PC-9 (cell line): ENCODE data around the gene FCRL6.

ENCODE experiments used
- EZH2 ChIP-seq: fragments of 200-600 bp; sonication (generic); IDR thresholded peaks from 2 replicates; pipeline ENCODE4 v1.8.0; 2017; ENCODE audit warnings: antibody characterized with exemption, low read depth
- TF ChIP-seq, protein P1 (sequence below): fragments of 200-600 bp; sonication (generic); conservative IDR thresholded peaks from 2 replicates; pipeline ENCODE4 v1.6.1; 2017; ENCODE audit warnings: mixed run types, antibody characterized with exemption, mild to moderate bottlenecking, moderate library complexity

DNA sequence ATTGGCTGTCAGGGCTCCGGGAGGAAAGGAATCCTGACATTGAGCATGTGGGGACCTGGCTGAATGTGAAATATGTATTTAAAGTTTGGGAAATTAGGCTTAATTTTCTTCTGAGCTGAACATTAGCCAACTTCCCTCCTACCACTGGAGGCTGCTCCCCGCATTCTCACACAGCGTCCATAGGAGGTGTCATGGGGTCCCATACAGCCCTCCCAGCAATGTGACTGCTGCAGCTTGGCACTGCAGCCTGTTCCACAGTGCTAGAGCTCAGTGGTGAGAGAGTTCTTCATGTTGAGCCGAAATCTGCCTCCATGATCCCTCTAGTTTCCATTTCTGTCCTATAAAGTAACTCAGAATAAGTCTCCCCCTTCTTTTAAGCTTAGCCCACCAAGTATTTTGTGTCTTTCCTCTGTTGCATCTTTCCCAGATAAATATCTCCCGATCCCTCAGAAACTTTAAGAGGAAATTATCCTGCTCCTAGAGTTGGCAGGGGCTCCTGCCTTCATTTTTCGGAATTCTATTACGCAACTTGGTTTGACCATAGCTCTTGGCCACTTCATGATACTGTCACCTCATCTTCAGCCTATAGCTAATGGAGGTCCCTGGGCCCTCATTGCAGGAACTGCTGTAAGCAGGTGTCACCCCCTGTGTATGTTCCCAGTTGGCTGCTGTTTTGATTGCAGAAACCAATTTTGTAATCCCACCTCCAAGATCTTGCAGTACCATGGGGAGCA is 2.0 kb downstream of the FCRL6 start:
- TF ChIP-seq, protein P1, sequence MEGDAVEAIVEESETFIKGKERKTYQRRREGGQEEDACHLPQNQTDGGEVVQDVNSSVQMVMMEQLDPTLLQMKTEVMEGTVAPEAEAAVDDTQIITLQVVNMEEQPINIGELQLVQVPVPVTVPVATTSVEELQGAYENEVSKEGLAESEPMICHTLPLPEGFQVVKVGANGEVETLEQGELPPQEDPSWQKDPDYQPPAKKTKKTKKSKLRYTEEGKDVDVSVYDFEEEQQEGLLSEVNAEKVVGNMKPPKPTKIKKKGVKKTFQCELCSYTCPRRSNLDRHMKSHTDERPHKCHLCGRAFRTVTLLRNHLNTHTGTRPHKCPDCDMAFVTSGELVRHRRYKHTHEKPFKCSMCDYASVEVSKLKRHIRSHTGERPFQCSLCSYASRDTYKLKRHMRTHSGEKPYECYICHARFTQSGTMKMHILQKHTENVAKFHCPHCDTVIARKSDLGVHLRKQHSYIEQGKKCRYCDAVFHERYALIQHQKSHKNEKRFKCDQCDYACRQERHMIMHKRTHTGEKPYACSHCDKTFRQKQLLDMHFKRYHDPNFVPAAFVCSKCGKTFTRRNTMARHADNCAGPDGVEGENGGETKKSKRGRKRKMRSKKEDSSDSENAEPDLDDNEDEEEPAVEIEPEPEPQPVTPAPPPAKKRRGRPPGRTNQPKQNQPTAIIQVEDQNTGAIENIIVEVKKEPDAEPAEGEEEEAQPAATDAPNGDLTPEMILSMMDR = no peak
- no peak for TF ChIP-seq EZH2
